NK-92 treated with Interleukin-12 subunit alpha and Interleukin-12 subunit beta, amount 100 ng/mL, for 24 hours (cell line): ENCODE measurements around the gene DCDC1.
"Not testable (repeated sequence)": the region's sequence is repeated elsewhere in the genome, so short reads cannot be mapped to it uniquely, and the experiment has no call there.

Experiments
- DNase-seq: peaks from one replicate; lab custom pipeline; 2025; lab: John Stamatoyannopoulos, UW

The DCDC1 gene

DNA sequence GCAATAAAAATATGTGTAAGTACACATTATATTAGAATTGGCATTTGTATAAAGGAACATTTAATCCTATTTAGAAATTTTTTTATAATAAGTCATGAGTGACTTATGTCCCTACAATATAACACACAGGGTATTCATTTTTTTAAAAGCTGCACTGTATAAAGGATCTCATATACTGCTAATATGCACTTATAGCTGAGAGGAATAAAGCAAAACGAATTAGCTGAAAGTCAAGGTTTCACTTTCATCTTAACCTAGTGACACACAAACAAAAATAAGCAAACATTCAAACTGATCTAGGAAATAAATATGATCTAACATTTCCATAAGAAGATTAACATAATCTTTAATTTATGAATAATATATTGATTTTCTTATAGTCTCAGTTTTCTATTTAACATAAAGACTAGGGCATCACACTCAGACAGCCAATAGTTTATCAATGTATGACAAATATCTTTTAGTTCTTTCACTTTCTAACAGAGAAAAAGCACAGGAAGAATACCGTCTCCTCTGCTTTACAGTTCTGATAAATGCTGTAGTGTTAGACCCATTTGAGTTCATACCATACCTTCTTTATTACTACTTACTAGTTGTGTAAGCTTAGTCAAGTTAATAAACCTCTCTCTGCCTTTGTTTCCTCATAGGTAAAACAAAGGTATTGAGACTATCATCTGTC lies 42.9 kb downstream of the DCDC1 start:
- no peak for DNase-seq

DNA sequence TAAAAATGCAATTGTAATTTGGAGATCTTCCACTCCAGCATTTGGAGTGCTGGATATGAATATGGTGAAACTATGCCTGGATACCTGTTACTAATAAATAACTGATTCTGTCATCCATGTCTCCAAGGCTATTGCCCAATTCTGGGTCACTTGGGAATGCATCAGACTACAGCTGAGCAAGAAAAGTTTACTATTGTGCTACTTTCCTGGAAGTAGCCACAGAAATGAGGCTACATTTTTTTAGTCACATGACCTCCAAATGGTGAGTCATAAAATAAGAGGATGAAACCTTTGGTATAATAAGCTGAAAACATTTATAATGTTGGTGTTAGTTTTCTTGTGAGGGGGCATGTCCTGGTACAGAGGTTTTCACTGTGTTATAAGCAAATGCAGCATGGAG lies 44.4 kb downstream of the DCDC1 start:
- no peak for DNase-seq

DNA sequence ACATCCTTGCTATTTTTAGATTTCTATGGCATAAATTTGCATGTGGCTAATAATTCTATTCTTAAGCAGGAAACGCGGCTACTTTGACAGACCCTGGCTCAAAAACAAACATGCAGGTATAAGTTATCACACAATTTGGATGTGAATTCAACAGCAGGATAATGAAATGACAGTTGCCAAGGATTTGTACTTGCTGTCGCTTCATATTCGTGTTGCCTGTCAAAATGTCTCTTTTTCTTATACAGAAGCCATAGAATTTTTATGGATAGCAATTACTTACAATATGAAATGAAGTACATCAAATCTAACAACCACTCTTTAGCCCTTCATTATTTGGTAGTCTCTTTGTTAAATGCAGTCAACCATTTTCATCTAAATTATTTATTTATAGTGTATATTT lies 46.4 kb downstream of the DCDC1 start:
- DNase-seq, result no peak

DNA sequence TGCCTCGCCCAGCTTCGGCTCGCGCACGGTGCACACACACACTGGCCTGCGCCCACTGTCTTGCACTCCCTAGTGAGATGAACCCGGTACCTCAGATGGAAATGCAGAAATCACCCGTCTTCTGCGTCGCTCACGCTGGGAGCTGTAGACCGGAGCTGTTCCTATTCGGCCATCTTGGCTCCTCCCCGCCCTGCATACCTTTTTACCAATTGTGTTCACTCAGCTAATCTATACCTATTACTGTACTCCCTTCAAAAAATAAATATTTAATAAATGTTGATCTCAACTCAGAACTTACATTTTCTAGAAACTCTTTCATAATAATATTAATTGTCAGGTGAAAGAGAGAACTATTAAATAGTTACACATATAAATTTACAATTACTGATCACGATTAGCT lies 48.0 kb downstream of the DCDC1 start:
- DNase-seq, result not testable (repeated sequence)

DNA sequence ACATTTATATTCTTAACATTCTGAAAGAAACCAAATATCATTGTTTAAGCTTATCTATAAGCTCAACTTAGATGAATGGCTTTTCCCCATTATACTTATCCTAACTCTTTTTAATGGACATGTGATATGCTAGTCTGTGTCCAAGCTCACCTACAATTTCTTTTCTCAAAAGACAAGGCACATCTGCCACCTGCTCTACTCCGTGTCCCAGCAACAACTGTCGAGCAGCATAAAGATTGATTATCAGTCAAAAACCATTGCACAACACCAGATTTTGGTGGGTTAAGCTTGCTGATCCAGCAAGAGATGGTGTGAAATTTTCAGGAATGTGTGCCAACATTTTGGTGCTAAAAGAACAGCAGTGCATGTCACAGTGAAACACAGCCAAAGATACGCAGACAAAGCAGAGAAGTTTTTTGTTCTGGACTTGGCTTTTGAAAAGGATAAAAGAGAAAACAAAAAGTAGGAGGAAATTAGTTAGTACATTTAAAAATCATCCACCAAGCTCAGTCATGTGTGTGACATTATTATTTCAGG lies 65.8 kb downstream of the DCDC1 start:
- no peak for DNase-seq

DNA sequence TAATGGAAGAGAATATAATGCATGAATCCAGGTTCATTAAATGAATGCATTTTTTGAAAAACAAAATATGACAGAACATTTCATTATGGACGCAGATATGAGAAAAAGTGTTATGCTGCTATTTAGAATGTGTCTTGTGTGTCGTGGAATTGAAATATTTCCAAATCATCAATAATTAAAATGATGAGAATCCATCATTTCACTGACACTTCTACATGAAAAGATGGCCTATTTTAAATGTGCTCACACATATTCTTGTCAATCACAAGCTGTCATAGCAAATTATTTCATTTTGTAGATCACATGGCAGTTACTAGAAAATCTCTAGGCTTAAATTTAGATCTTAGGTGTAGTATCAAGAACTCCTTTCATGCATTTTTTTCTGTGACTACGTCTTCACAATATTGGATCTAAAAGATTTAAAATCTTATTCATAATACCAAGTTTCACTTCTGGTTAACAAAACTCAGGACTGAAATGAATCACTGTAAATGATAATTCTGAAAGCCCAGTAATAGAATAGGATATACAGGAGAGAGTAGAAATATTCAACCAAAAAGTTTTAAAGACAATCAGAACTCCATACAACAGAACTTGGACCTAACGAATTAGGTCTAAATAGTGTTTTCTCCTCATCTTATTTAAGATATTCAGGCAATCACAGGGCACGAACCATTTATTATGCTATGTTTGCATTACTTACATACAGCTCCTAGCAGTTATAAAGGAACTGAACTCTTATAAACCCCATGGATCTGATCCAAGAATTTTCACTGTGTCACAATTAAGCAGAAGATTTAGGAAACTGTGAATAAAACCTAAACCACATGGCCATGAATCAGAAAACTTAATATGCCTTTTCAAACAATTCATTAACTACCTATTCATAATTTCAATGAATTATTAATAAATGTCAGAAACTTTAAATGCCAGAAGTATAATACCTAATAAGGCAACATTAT lies 67.7 kb downstream of the DCDC1 start:
- DNase-seq, result no peak

DNA sequence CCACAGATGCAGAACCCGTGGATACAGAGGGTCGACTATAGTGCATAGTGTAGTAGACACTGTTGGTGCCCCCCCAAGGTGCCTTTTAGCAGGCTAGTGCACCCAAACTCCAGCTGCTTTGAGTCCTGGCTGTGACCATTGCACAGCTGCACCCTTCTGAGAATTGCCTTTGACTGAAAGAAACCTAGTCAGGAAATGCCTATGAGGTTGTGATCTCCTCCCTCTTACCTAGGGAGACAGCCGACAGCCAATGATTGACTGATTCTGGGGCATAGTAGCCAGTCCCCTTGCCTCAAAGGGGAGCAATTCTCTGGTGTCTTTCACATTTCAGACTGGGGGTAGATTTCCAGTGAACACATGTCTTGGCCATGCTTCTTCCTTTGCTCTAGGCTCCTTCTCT lies 74.2 kb downstream of the DCDC1 start:
- DNase-seq, result no peak

DNA sequence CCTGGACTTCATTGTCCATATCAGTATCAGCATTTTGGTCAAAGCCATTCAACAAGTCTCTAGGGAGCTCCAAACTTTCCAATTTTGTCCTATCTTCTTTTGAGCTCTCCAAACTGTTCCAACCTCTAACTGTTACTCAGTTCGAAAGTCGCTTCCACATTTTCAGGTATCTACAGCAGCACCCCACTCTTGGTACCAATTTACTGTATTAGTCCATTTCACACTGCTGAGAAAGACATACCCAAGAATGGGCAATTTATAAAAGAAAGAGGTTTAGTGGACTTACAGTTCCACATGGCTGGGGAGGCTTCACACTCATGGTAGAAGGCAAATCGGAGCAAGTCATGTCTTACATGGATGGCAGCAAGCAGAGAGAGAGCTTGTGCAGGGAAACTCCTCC lies 96.0 kb downstream of the DCDC1 start:
- DNase-seq, result not testable (repeated sequence)

DNA sequence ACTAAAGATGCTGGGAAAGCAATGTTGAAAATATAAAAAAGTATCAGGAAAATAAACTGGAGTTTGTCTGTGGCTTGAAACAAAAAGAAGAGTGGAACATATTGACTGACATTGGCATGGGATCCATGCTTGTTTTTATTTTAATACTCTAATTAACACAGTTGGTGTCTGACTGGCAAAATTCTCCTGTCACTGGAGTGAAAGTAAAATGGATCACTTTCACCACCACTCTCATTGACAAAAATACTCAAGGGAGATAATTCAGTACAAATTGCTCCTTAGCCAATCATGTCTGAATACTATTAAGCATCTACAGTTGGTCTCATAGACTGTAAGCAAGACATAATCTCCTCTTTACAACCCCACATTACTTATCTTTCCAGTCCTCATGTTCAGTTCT lies 101.8 kb downstream of the DCDC1 start:
- DNase-seq, result no peak

DNA sequence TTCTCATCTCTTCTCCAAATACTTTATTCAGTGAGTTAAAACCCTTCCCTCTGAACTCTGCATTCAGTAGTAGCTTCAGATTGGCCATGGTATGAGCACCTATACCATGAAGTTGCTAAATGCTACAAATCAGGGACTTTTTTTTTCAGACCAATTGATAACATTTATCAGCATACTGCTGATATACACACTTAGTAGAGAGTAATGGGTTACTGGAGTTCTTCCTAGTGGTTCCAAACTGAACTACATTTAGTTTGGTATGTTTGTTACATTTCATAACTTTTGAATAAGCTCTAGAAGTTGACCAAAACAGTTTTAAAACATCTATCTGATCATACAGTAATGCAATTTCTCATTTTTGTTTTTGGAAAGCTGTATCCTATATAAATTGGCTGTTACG lies 104.7 kb downstream of the DCDC1 start:
- DNase-seq, result no peak

DNA sequence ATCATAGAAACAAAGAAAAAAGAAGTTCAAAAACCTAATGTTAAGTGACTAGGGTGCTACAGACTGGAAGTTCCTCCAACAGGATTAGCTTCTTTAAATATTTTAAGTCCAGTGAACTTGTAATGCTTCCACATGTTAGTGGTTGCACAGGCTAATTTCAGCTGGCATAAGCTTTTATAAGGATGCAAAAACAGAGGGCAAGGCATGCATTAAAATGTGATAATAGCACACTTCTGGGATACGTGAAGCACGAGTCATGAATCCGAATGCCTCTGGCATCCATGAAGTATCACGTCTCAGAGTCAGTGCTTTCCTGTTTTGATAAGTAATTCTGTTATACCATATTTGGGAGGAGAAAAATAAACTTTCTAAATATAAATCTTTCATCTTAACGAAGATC lies 106.8 kb downstream of the DCDC1 start:
- no peak for DNase-seq

DNA sequence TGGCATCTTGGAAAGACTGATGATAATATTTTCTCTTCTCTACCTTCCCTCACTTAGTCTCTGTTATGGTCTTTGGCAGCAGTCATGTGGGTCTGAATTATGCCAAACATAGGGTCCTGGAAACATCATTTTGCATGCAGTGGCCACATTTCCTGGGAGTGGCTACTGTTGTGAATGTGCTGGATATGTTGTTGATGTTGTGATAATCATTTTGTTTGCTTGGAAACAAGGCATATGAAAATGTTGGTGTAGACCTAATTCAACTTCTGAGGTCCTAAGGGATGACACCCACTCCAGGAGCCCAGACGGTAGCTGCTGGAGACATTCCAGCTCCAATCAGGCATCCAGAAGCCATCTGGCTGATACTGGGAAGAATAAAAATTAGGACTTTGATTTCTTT lies 109.7 kb downstream of the DCDC1 start:
- no peak for DNase-seq

DNA sequence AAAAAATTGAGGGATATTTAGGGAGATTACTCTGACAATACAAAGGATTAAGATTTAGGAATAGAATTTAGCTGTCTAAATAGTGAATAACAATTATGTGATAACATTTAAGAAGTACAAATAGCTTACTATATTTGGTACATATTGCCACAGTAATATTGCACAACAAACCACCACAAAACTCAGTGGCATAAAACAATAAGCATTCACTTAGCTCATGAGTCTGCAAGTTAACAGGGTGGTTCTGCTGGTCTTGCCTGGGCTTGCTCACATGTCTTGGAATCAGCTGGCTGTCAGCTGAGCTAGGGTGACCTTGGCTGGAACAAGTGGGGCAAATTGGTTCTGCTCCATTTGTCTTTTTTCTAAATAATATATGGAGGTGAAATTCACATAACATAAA lies 115.1 kb downstream of the DCDC1 start:
- DNase-seq, result no peak

DNA sequence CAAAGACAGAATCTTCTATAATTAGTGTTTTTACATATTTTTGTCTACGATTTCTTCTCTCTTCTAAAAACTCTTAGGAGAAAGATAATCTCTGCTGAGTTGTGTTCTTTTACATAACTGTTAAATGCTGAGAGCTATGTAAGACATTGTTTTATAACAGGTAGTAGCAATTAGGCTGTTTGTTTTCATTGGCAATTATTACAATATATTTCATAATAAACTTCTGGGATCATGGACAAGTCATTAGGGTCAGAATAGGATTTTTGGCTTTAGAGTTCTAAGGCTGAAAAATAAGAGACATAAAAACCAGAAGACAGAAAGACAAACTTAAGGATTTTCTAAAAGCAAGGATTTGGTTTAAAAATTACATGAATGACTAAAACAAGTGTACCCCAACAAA lies 120.8 kb downstream of the DCDC1 start:
- no peak for DNase-seq

DNA sequence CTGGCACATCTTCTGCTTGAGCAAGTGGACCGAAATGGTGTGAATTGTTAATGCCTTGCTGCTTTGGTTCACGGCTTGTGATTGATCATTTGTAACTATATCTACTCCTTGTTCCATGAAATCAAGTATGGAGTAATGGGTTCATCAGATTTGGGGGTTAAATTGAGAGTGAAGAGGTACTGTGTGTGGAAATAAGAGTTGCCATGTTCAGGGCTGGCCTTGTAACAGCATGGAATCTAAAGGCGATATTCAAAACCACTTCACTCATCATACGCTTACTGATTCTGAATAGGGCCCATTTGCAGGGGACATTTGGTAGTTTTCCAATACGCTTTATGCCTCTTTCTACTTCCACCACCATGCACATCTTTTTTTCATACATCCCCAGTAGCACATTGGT lies 122.2 kb downstream of the DCDC1 start:
- no peak for DNase-seq

DNA sequence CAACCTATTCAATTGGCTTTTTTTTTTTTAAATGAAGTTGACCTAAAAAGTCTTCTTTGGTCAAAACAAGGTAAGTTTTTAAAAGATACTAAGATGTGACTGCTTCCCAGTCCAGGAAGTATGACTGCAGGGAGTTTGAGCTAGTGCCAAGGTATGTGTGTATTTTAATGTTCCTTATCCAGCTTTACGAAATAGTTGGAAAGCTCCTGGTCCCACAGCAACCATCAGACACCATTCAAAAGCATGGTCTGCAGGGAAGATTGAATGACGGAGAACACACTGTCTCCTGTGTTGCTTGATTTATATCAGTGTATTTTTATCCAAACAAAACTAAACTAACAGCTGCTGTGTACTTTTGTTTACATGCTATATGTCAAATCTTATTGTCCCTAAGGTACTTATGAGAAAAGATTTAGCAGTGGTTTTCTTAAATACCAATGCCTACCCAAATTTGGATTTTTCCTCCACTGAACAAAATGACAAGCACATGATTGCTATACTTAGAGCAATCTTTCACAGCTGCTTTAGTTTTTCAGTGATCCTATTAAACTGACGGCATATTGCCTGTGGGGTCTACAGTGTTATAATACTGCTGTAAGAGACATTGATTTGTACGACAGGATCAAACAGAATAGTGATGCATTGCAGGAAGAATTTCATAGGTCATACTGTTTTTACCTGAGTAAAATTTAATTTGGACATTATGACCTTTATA lies 122.9 kb downstream of the DCDC1 start:
- no peak for DNase-seq

DNA sequence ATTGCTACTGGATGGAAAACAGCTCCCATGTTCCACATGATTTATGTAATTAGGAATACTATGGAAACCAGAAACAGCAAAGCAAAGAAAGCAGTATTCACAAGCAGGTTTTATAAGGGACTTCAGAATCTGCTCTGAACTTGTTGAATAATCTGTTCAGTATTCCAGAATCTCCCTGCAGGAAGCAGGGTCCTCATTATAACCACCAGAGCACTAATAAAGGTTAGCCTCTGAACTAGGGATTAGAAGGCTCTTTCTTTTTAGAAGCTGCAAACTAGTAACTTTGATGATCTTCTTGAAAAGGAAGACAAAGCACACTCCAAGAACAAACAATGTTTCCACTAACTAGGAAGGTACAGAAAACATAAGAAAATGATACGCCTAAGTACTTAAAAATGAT lies 125.8 kb downstream of the DCDC1 start:
- no peak for DNase-seq

DNA sequence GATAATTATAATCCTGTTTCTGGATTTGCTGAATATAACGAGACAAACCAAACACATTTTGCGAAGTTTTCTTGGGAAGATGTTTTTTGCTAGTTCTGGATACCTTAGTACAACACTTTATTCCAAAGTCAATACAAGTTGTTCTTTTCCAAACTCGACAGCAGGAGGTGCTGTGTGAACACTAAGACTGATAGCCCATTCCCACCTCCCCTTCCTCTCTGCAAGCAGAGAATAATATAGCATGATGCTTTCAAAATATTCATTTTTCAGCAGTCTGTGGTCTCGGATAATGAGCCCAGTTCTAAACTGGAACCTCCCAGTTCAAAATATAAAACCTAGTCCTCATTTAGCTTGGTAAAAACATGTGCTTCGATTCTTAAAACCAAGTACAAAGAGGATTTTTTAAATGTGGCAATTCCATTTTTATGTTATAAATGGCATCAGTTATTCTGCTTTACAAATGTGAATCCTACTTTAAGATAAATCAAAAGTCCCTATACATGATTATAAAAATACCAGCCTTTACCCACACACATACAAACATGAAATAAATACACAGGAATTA lies 129.1 kb downstream of the DCDC1 start:
- no peak for DNase-seq

DNA sequence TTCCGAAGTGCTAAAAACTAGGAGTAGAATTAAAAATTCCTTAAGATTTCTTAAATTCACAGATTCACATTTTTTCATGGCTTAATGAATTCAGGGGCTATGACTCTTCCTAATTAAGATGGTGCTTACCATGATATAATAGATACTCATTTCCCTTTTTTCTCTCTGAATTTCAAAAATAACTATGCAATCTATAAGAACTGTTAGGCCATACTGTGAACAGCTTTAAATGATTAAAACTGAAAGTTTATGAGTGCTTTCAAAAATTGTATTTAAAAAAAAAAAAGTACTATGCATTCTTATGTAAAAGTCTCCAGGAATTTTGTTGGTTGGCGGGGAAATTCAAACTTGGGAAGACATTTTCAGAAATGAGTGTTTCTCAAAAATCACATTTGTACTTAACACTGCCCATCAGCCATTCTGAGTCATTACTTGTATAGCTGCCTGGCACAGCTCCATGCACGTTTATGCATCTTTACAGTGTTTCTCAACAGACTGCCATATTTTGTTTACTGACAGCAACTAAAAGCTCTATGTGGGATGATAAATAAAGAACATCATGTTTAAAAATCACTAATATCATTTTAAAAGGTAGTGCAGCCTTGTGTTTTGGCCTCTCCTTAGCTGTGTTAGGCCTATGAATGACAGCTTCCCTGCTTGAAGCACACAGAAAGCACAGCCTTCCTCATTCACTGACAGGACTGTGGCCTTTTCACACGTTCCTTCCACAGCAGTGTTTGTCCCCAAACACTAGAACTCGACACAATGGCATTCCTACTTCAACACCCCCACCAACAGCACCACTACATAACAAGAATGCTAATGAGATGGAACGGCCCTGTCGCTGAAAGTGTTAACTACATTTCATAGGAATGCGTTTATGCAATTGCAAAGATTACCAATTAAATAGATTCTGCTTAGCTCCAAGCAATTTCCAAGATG lies 131.4 kb downstream of the DCDC1 start:
- no peak for DNase-seq

DNA sequence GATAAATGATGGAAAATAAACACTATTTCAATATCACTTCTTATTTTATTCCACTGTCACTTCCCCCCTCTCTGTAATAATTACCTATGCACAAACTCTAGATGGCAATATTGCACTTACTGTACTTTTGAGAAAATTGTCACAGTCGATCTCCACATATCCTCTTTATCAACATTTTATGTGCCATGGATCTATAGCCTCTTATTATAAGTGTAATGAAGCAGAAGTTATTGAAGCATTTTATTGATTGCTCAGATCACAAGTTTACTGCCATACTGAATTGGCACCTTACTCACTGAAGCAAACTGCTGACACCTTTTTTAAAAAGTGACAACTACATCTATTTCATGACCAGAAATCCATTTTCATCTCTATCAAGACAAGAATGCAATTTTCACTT lies 133.4 kb downstream of the DCDC1 start:
- no peak for DNase-seq

DNA sequence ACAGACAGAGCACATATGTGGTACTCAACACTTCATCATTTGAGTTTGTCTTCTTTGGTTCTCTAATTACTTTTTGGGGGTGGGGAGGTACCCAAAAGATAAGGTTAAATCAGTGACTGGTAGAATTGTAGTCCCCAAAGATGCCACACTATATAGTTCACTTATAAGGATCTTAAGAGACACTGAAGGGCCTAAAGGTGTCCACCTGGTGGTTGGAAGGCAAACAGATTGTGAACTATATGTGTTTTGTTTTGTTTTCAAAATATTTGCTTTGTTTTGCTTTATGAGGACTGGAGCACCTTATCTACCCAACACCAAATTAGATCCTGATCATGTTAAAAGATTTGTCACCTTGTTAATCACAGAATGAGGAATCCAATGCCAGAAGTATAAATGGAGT lies 136.1 kb downstream of the DCDC1 start:
- no peak for DNase-seq
